ENCODE results near the gene ARHGAP10.

GRCh38 chr4:147830987-147831386, 99.1 kb downstream of the ARHGAP10 start:
- TF ChIP-seq CTCF (conservative IDR thresholded peaks at IDR 0.05; ENCODE audit: low read length), result no peak
- no peak for TF ChIP-seq EZH2phosphoT487 (IDR thresholded peaks at IDR 0.05; ENCODE audit: borderline replicate concordance, low read depth, low read length)
